ENCODE data around the gene RFX1. TPM values are rescaled to one million over a fixed set of nuclear protein-coding genes. Genes with fewer than 3 reads are reported as not detected.
A peak's percentile ranks its signal among the peaks of the same experiment; 100 is the strongest.

Gene RFX1
- total and polyA plus RNA-seq, 9 of the 15 experiments (the other 6 are each of a cell fraction or from before 2014, with no cell fraction given) = 0.14 to 19.3 (median 1.2) TPM

- no peak for TF ChIP-seq BRF2 (IDR thresholded peaks at IDR 0.05; ENCODE audit: borderline replicate concordance, insufficient read depth, insufficient read length)
- TF ChIP-seq ZNF197 (CRISPR knock-in tag; IDR thresholded peaks at IDR 0.05; ENCODE audit: low read depth) = no peak
- no peak; the same call in 1 of the 2 replicates for TF ChIP-seq ZNF263 (CRISPR knock-in tag; IDR thresholded peaks at IDR 0.05; ENCODE audit: borderline replicate concordance)
- TF ChIP-seq ZFP30 (CRISPR knock-in tag; IDR thresholded peaks at IDR 0.05; ENCODE audit: borderline replicate concordance) = no peak
- TF ChIP-seq E2F3 (CRISPR knock-in tag; IDR thresholded peaks at IDR 0.05) = no peak
- no peak for TF ChIP-seq CBX2 (IDR thresholded peaks at IDR 0.05; ENCODE audit: insufficient read depth, low read length, poor library complexity, severe bottlenecking)
- TF ChIP-seq ARID3A (IDR thresholded peaks at IDR 0.05; ENCODE audit: borderline replicate concordance, low read depth, low read length) = no peak
- TF ChIP-seq MAX (CRISPR knock-in tag; IDR thresholded peaks at IDR 0.05) = peak; percentile 82
- TF ChIP-seq PRDM10 (IDR thresholded peaks at IDR 0.05; ENCODE audit: partially characterized antibody) = peak; percentile 37
- no peak for TF ChIP-seq MITF (IDR thresholded peaks at IDR 0.05)
- TF ChIP-seq ZNF23 (CRISPR knock-in tag; IDR thresholded peaks at IDR 0.05) = no peak
- TF ChIP-seq BMI1 (IDR thresholded peaks at IDR 0.05; ENCODE audit: low read length) = no peak
- TF ChIP-seq IFI16 (CRISPR knock-in tag; IDR thresholded peaks at IDR 0.05) = no peak
- TF ChIP-seq ELK3 (CRISPR knock-in tag; IDR thresholded peaks at IDR 0.05) = no peak
- 0 out of 2 replicates have a peak, but pooled peaks have one; percentile 47 for TF ChIP-seq CREB3L1 (IDR thresholded peaks at IDR 0.05; ENCODE audit: borderline replicate concordance, low read depth)
Observed at GRCh38 chr19:14031719-14032480, 25.8 kb upstream of the RFX1 start, which contains the start of gene IL27RA (continued).
